Psoas muscle (tissue), 8 donors: ENCODE results near the gene ACTR3C. TPM values are rescaled to one million over a fixed set of nuclear protein-coding genes. Genes with fewer than 3 reads are reported as not detected.

ENCODE experiments used
- ATAC-seq, 4 donors: fragments of 200-7000 bp; cut with Tn5 transposase; one replicate each; pipeline ENCODE4 v1.9.1; 2020; ENCODE audit warnings: moderate library complexity in 3 of 4, mild to moderate bottlenecking in 2 of 4
- DNase-seq, 2 donors: peaks; one replicate each; pipeline ENCODE4 v3.0.0-alpha.2; 2020
- H3K27ac ChIP-seq: fragments of 200-600 bp; one replicate; pipeline ENCODE4 v1.8.0; 2022
- H3K27me3 ChIP-seq, 3 donors: fragments of 200-600 bp in 1 of 3; one replicate each; pipeline versions ENCODE4 v1.6.1 to v1.8.0; 2013 to 2022; ENCODE audit warnings: low read length in 2 of 3, mild to moderate bottlenecking in 2 of 3, moderate library complexity in 1 of 3; ENCODE audit not compliant: insufficient read depth in 3 of 3
- H3K36me3 ChIP-seq, 2 donors: fragments of 200-600 bp in 1 of 2; one replicate each; pipeline versions ENCODE4 v1.6.1 to v1.8.0; 2013 to 2022; ENCODE audit warnings: low read depth in 1 of 2, mild to moderate bottlenecking in 1 of 2, moderate library complexity in 1 of 2; ENCODE audit not compliant: insufficient read depth in 1 of 2
- H3K4me1 ChIP-seq: fragments of 200-600 bp; one replicate; pipeline ENCODE4 v1.8.0; 2022
- H3K4me3 ChIP-seq: fragments of 200-600 bp; one replicate; pipeline ENCODE4 v1.8.0; 2022; ENCODE audit warnings: mild to moderate bottlenecking
- H3K9me3 ChIP-seq: fragments of 200-600 bp; one replicate; pipeline ENCODE4 v1.8.0; 2022
- WGBS, 3 donors: extraction: QIAGEN DNeasy Blood & Tissue Kit; methylation state at CpG; one replicate each; pipeline versions ENCODE4 v1.1.6 to v1.1.7; 2013; 5-methylcytosine and 5-hydroxymethylcytosine counted together
- intact Hi-C, 2 donors: fragments of 100-400 bp; cut with DNase I; formaldehyde crosslinking; loops; one replicate each; pipeline versions ENCODE4 v1.11.0 to v1.14.2; 2022
- polyA plus RNA-seq, 3 donors: library from polyadenylated mRNA; stranded (reverse); fragments of 200-250 nt; gene quantifications; one replicate each; pipeline ENCODE4 v1.2.3, GENCODE V29; 2013
- total RNA-seq, 4 donors: library from RNA; stranded (reverse); fragmentation: NEBNext Ultra II Directional in 2 of 4; extraction: Animal tissue kit (Norgen Biotek cat#: 25700) in 2 of 4; gene quantifications; one replicate each; pipeline versions ENCODE4 v1.2.1 to v1.2.4, GENCODE V29; 2021 to 2023
- TF ChIP-seq, protein P1 (sequence below): fragments of 200-600 bp; IDR thresholded peaks from one replicate; pipeline ENCODE4 v1.8.0; 2022; ENCODE audit warnings: antibody characterized with exemption
- donor health status: healthy with polysubstance abuse.
- donor health status: DM: no; HTN: no; CAD: no; lungs with moderate emphysema.
- donor health status: Bipolar disorder and iron deficiency.
- donor health status: healthy.
- donor health status: DM: yes; HTN: yes; CAD: no.
- donor health status: DM: no; HTN: no; CAD: no.
- donor health status: DM: no; HTN: no; CAD: no.
- donor health status: DM: yes; HTN: yes; CAD: no.

The ACTR3C gene
- total and polyA plus RNA-seq, 7 donors, result 0.71 to 3.7 (median 2.7) TPM

- Histone ChIP-seq H3K27me3 (peaks cover 0 to 29% (median 10%) of the 10 kb centered on the region in 3 donors), H3K36me3 (no peaks in the 10 kb centered on the region), H3K4me1 (peaks cover 6% of the 10 kb centered on the region), H3K9me3 (no peaks in the 10 kb centered on the region), H3K27ac (no peak overlapping the region), H3K4me3 (no peak overlapping the region)
- intact Hi-C loops, result no loop called here
- WGBS, 3 donors, result 78 to 89% (median 84%) methylated on average over 11 of the region's 11 CpGs
- DNase-seq, result no peak
- TF ChIP-seq, protein P1, sequence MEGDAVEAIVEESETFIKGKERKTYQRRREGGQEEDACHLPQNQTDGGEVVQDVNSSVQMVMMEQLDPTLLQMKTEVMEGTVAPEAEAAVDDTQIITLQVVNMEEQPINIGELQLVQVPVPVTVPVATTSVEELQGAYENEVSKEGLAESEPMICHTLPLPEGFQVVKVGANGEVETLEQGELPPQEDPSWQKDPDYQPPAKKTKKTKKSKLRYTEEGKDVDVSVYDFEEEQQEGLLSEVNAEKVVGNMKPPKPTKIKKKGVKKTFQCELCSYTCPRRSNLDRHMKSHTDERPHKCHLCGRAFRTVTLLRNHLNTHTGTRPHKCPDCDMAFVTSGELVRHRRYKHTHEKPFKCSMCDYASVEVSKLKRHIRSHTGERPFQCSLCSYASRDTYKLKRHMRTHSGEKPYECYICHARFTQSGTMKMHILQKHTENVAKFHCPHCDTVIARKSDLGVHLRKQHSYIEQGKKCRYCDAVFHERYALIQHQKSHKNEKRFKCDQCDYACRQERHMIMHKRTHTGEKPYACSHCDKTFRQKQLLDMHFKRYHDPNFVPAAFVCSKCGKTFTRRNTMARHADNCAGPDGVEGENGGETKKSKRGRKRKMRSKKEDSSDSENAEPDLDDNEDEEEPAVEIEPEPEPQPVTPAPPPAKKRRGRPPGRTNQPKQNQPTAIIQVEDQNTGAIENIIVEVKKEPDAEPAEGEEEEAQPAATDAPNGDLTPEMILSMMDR, result no peak
- ATAC-seq, result no peak
Measured at GRCh38 chr7:150338166-150338829, 15.0 kb upstream of the ACTR3C start.

- DNase-seq, result no peak
- H3K9me3 ChIP-seq, result no peaks in the 10 kb centered on the region
- H3K27ac ChIP-seq, result no peak overlapping the region
- H3K4me3 ChIP-seq, result no peak overlapping the region
- TF ChIP-seq, protein P1, result no peak
- H3K36me3 ChIP-seq, result no peaks in the 10 kb centered on the region
- ATAC-seq, result no peak
- 78 to 88% (median 83%) methylated on average over 6 of the region's 6 CpGs for WGBS, 3 donors
- peaks cover 6% of the 10 kb centered on the region for H3K4me1 ChIP-seq
- H3K27me3 ChIP-seq, result peaks cover 0 to 29% (median 10%) of the 10 kb centered on the region in 3 donors
- intact Hi-C loops, result no loop called here
Measured at GRCh38 chr7:150337659-150338081, 14.3 kb upstream of the ACTR3C start.

GRCh38 chr7:150337179-150337578 is 13.8 kb upstream of the ACTR3C start:
- no peak for ATAC-seq
- Histone ChIP-seq H3K4me3 (no peak overlapping the region), H3K36me3 (no peaks in the 10 kb centered on the region), H3K4me1 (peaks cover 6% of the 10 kb centered on the region), H3K9me3 (no peaks in the 10 kb centered on the region), H3K27ac (no peak overlapping the region), H3K27me3 (peaks cover 0 to 27% (median 9%) of the 10 kb centered on the region in 3 donors)
- peak in 1 of 2 donors; percentile 50 for DNase-seq
- TF ChIP-seq, protein P1, result no peak
- intact Hi-C loops, result no loop called here
- 72 to 85% (median 73%) methylated on average over 17 to 18 of the region's 18 CpGs for WGBS, 3 donors

DNA sequence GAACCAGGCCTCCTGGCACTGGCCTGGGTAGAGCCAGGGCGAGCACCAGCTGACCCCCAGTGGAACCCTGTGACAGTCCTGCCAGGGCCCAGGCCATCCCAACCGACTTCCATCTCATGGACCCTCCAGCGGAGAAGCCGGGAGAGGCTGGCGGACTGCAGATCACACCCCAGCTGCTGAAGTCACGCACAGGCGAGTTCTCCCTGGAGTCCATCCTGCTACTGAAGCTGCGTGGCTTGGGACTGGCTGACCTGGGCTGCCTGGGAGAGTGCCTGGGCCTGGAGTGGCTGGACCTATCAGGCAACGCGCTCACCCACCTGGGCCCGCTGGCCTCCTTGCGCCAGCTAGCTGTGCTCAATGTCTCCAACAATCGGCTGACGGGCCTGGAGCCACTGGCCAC is 13.4 kb upstream of the ACTR3C start:
- H3K27me3 ChIP-seq, result peaks cover 0 to 23% (median 6%) of the 10 kb centered on the region in 3 donors
- H3K4me1 ChIP-seq, result peaks cover 6% of the 10 kb centered on the region
- no peak for DNase-seq
- H3K36me3 ChIP-seq, result no peaks in the 10 kb centered on the region
- ATAC-seq, result no peak
- no peaks in the 10 kb centered on the region for H3K9me3 ChIP-seq
- intact Hi-C loops, result no loop called here
- H3K4me3 ChIP-seq, result no peak overlapping the region
- TF ChIP-seq, protein P1, result no peak
- 80 to 91% (median 87%) methylated on average over 14 of the region's 14 CpGs for WGBS, 3 donors
- H3K27ac ChIP-seq, result no peak overlapping the region

DNA sequence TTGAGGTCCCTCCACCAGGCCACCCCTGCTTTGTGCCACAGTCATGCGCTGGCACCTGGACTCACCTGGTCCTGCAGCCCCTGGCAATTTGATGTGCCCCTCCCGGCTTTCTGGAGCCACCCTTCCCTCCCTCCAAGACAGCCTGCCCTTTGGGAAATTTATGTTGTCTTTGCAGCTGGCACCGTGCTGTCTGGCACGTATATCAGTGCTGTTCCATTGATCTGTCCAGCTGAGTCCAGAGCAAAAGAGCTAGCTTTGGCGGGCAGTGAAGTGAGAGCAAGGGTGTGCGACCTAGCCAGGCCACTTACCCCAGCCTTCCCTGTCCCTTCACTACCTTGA is 12.4 kb upstream of the ACTR3C start:
- Histone ChIP-seq H3K36me3 (no peaks in the 10 kb centered on the region), H3K4me1 (peaks cover 6% of the 10 kb centered on the region), H3K27me3 (peaks cover 0 to 13% (median under 1%) of the 10 kb centered on the region in 3 donors), H3K4me3 (no peak overlapping the region), H3K27ac (no peak overlapping the region), H3K9me3 (no peaks in the 10 kb centered on the region)
- intact Hi-C loops, result no loop called here
- DNase-seq, result no peak
- no peak for ATAC-seq
- 49 to 55% (median 55%) methylated on average over 6 of the region's 6 CpGs for WGBS, 3 donors
- TF ChIP-seq, protein P1, result no peak
